ENCODE measurements around the gene DCC.

DNA sequence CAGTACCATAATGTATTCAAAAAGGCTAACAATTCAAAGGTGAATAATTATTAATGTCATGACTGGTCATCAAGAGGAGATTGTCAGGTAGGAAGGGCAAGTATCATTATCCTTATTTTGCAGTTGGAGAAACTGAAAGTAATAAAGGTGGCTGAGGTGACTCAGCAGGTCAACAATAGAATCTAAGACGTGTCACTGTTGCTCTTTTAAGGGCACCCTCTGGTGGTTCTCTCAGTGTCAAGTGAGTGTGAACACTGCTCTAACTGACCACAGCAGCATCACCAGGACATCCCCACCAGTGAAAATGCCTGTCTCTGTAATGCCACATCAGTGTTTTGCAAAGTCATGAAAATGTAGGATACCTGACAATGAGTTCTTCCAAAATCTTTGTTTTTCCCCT is 69.7 kb downstream of the DCC start:
- TF ChIP-seq POLR2AphosphoS5 (IDR thresholded peaks at IDR 0.05; ENCODE audit: borderline replicate concordance, low read depth, low read length) (no peak), EZH2 (IDR thresholded peaks at IDR 0.05) (no peak)

Data from SK-N-MC (cell line).